ENCODE data around the gene RPH3AL. TPM values are rescaled to one million over a fixed set of nuclear protein-coding genes. Genes with fewer than 3 reads are reported as not detected.

Gene RPH3AL
- total RNA-seq, 1 experiment from 2014 or later: 3.0 TPM

GRCh38 chr17:321386-321941 lies 31.1 kb downstream of the RPH3AL start:
- H3T11ph ChIP-seq (ENCODE audit: low read length): no peak overlapping the region
- WGBS (ENCODE audit: extremely low coverage, insufficient read length, low lambda C conversion rate): no CpG with 5 or more reads among the region's 35 CpGs

More at GRCh38 chr17:321386-321941, 31.1 kb downstream of the RPH3AL start:
- no peak for DNase-seq
- Histone ChIP-seq H3K23me2 (ENCODE audit: insufficient read length, low read depth, low read length, poor library complexity, severe bottlenecking) (no peaks in the 10 kb centered on the region), H3K18ac (ENCODE audit: insufficient read length, low read depth, low read length) (no peak overlapping the region), H3K9me3 (ENCODE audit: control insufficient read depth, low read depth, low read length) (no peaks in the 10 kb centered on the region), H3K4ac (ENCODE audit: low read depth, low read length) (no peak overlapping the region), H4K20me1 (ENCODE audit: control insufficient read depth, insufficient read depth, insufficient read length) (no peaks in the 10 kb centered on the region), H2BK20ac (ENCODE audit: low read depth, low read length, poor library complexity, severe bottlenecking) (no peak overlapping the region), H2AK5ac (ENCODE audit: insufficient read length, low read length) (no peak overlapping the region), H3K79me1 (ENCODE audit: insufficient read depth, low read depth, low read length, poor library complexity, severe bottlenecking) (no peaks in the 10 kb centered on the region), H4K5ac (ENCODE audit: insufficient read length, low read depth, low read length) (no peak overlapping the region), H2BK5ac (ENCODE audit: insufficient read length, low read length) (no peak overlapping the region), H3K27ac (ENCODE audit: insufficient read length, low read depth, low read length) (no peak overlapping the region), H4K8ac (replicated peaks; ENCODE audit: insufficient read length, low read depth, low read length) (no peak overlapping the region), H2AFZ (ENCODE audit: low read length) (no peak overlapping the region), H2BK15ac (ENCODE audit: low read depth, low read length) (no peak overlapping the region), H3K79me2 (ENCODE audit: insufficient read depth, low read length) (no peaks in the 10 kb centered on the region), H4K91ac (ENCODE audit: insufficient read length, low read depth, low read length) (no peak overlapping the region), H3K9ac (ENCODE audit: extremely low read depth, insufficient read length, low read length) (no peak overlapping the region), H3K14ac (ENCODE audit: insufficient read depth, low read length) (no peak overlapping the region; the same call in 1 of the 2 replicates), H2BK120ac (ENCODE audit: low read depth, low read length, poor library complexity, severe bottlenecking) (no peak overlapping the region), H3K23ac (ENCODE audit: insufficient read length, low read depth, low read length) (no peak overlapping the region), H3K4me2 (ENCODE audit: insufficient read depth, insufficient read length, low read length) (no peak overlapping the region), H3K4me1 (ENCODE audit: insufficient read depth, low read length) (no peaks in the 10 kb centered on the region; the same call in 1 of the 2 replicates), H3K56ac (ENCODE audit: insufficient read length, low read depth, low read length) (no peak overlapping the region), H3K27me3 (ENCODE audit: insufficient read depth, low read length) (no peaks in the 10 kb centered on the region), H2BK12ac (ENCODE audit: insufficient read length, low read depth, low read length) (no peak overlapping the region)
- peaks cover 2 to 14% (median 7%) of the 10 kb centered on the region in 3 experiments; a peak in 6 of 7 replicates for H3K36me3 Mint-ChIP-seq (ENCODE audit: insufficient read depth in 1 of 3, low read depth in 3 of 3)
- peaks cover 12 to 19% of the 10 kb centered on the region in 2 experiments for H3K9me3 Mint-ChIP-seq
- no peak overlapping the region for H3K4me3 Mint-ChIP-seq
- H3K27ac Mint-ChIP-seq: peak overlapping the region in 1 of 3 experiments; percentile 74; a peak in 1 of 7 replicates
- H3K27me3 Mint-ChIP-seq (ENCODE audit: low read depth): peaks cover 26% of the 10 kb centered on the region
- peaks cover 33 to 36% of the 10 kb centered on the region in 2 experiments for H3K4me1 Mint-ChIP-seq
- no peak for TF ChIP-seq CTCF (conservative IDR thresholded peaks at IDR 0.05)

Measured in H9 (cell line).